Uterus (tissue), 4 donors: ENCODE measurements around the gene ZSCAN4. TPM values are rescaled to one million over a fixed set of nuclear protein-coding genes. Genes with fewer than 3 reads are reported as not detected.

Source experiments
- DNase-seq, 2 donors: peaks; one replicate each; pipeline ENCODE4 v3.0.0-alpha.2; 2019 to 2020
- H3K27ac ChIP-seq, 2 donors: fragments of 200-600 bp; sonication (generic); 1 replicate in 1 of 2; 2 replicates in 1 of 2; pipeline ENCODE4 v1.5.1; 2016 to 2018
- H3K27me3 ChIP-seq, 2 donors: fragments of 200-600 bp; sonication (generic); one replicate each; pipeline ENCODE4 v1.5.1; 2018 to 2019; ENCODE audit warnings: control low read depth in 1 of 2
- H3K36me3 ChIP-seq, 2 donors: fragments of 200-600 bp; sonication (generic); one replicate each; pipeline ENCODE4 v1.5.1; 2019; ENCODE audit warnings: control low read depth in 1 of 2
- H3K4me1 ChIP-seq, 2 donors: fragments of 200-600 bp; sonication (generic); one replicate each; pipeline ENCODE4 v1.5.1; 2018 to 2019; ENCODE audit warnings: control low read depth in 1 of 2
- H3K4me3 ChIP-seq, 2 donors: fragments of 200-600 bp; sonication (generic); 1 replicate in 1 of 2; 2 replicates in 1 of 2; pipeline ENCODE4 v1.5.1; 2018 to 2019; ENCODE audit warnings: mild to moderate bottlenecking in 1 of 2
- H3K9me3 ChIP-seq, 2 donors: fragments of 200-600 bp; sonication (generic); one replicate each; pipeline ENCODE4 v1.5.1; 2019; ENCODE audit warnings: control low read depth in 1 of 2
- CTCF ChIP-seq, 4 experiments: fragments of 200-600 bp in 2 of 4; fragments of 450-650 bp in 2 of 4; sonication (generic) in 2 of 4; IDR thresholded peaks; one replicate each; pipeline ENCODE4 v1.5.1; 2016 to 2019; ENCODE audit warnings: antibody characterized with exemption in 4 of 4, mild to moderate bottlenecking in 2 of 4, moderate library complexity in 1 of 4
- POLR2A ChIP-seq, 2 donors: fragments of 450-650 bp; IDR thresholded peaks; one replicate each; pipeline ENCODE4 v1.6.1; 2016; ENCODE audit warnings: antibody characterized with exemption in 2 of 2, mild to moderate bottlenecking in 1 of 2, moderate library complexity in 1 of 2
- intact Hi-C: fragments of 100-400 bp; cut with DNase I; formaldehyde crosslinking; loops from one replicate; pipeline ENCODE4 v1.15.1; 2023; ENCODE audit warnings: low total_unique reads
- total RNA-seq, 4 donors: library from RNA; depleted of rRNA in 3 of 4; stranded (reverse); fragments of >200 nt in 3 of 4; gene quantifications; one replicate each; pipeline versions ENCODE4 v1.1.0 to v1.2.4, GENCODE V29; 2014 to 2023
- donor health status: DM: yes; HTN: yes; CAD: no.

The ZSCAN4 gene, protein sequence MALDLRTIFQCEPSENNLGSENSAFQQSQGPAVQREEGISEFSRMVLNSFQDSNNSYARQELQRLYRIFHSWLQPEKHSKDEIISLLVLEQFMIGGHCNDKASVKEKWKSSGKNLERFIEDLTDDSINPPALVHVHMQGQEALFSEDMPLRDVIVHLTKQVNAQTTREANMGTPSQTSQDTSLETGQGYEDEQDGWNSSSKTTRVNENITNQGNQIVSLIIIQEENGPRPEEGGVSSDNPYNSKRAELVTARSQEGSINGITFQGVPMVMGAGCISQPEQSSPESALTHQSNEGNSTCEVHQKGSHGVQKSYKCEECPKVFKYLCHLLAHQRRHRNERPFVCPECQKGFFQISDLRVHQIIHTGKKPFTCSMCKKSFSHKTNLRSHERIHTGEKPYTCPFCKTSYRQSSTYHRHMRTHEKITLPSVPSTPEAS
- total RNA-seq = not detected

- no peaks in the 10 kb centered on the region for H3K4me1 ChIP-seq
- no peak within 1 kb of the TSS for H3K27ac ChIP-seq
- no peaks in the 10 kb centered on the region for H3K27me3 ChIP-seq
- H3K36me3 ChIP-seq = no peaks in the 10 kb centered on the region
- H3K4me3 ChIP-seq = no peak within 1 kb of the TSS
- H3K9me3 ChIP-seq = no peaks in the 10 kb centered on the region
- no peak for DNase-seq
- TF ChIP-seq CTCF (IDR thresholded peaks at IDR 0.05) = no peak
- TF ChIP-seq POLR2A (IDR thresholded peaks at IDR 0.05) = no peak
- intact Hi-C loops = no loop called here
Observed at GRCh38 chr19:57668635-57669034, at the start of gene ZSCAN4. TSS of gene ZSCAN4 (plus strand) at chr19:57668935. CDS start at chr19:57676146, 7,211 bp downstream.

DNA sequence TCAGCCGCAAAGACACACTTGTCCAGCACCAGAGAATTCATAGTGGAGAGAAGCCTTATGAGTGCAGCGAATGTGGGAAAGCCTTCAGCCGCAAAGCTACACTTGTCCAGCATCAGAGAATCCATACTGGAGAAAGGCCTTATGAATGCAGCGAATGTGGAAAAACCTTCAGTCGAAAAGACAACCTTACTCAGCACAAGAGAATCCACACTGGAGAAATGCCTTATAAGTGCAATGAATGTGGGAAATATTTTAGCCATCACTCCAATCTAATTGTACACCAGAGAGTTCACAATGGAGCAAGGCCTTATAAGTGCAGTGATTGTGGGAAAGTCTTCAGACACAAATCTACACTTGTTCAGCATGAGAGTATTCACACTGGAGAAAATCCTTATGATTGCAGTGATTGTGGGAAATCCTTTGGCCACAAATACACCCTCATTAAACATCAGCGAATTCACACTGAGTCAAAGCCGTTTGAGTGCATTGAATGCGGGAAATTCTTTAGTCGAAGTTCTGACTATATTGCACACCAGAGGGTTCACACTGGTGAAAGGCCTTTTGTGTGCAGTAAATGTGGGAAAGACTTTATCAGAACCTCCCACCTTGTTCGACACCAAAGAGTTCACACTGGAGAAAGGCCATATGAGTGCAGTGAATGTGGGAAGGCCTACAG, 47.9 kb upstream of the ZSCAN4 start:
- Histone ChIP-seq H3K4me3 (no peak overlapping the region), H3K4me1 (no peaks in the 10 kb centered on the region), H3K27ac (no peak overlapping the region), H3K36me3 (no peaks in the 10 kb centered on the region), H3K9me3 (peaks cover 6 to 94% of the 10 kb centered on the region in 2 donors), H3K27me3 (no peaks in the 10 kb centered on the region)
- intact Hi-C loops = no loop called here
- no peak for DNase-seq
- TF ChIP-seq POLR2A (IDR thresholded peaks at IDR 0.05) (no peak), CTCF (IDR thresholded peaks at IDR 0.05) (no peak)

DNA sequence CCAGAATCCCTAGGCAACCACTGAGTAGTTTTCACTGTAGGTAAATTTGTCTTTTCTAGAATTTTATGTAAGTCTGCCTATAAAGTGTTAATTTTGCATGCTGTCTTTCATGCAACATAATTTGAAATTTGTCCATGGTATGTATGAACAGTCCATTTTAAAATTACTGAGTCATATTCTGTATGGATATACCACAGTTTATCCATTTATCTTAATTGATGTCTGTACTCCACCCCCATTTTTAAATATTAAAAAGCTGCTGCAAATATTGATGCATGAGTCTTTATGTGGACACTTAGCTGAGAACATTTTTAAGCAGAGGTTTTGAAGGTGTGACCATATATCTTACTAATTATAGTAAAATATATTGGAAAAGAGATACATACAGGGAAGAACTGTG, 45.6 kb upstream of the ZSCAN4 start:
- Histone ChIP-seq H3K4me1 (no peaks in the 10 kb centered on the region), H3K4me3 (no peak overlapping the region), H3K27ac (no peak overlapping the region), H3K9me3 (peaks cover 6 to 83% of the 10 kb centered on the region in 2 donors), H3K27me3 (no peaks in the 10 kb centered on the region), H3K36me3 (no peaks in the 10 kb centered on the region)
- intact Hi-C loops = no loop called here
- no peak for DNase-seq
- TF ChIP-seq POLR2A (IDR thresholded peaks at IDR 0.05) (no peak), CTCF (IDR thresholded peaks at IDR 0.05) (no peak)

- H3K36me3 ChIP-seq = peaks cover 0 to 3% of the 10 kb centered on the region in 2 donors
- peak within 1 kb of the TSS; percentile 76 to 82 for H3K27ac ChIP-seq
- peak within 1 kb of the TSS; percentile 80 to 97 for H3K4me3 ChIP-seq
- intact Hi-C loops = no loop called here
- TF ChIP-seq POLR2A (IDR thresholded peaks at IDR 0.05) = peak in 1 of 2 donors; percentile 20
- no peak for TF ChIP-seq CTCF (IDR thresholded peaks at IDR 0.05)
- H3K9me3 ChIP-seq = peaks cover 0 to 42% of the 10 kb centered on the region in 2 donors
- no peaks in the 10 kb centered on the region for H3K4me1 ChIP-seq
- DNase-seq = peak; percentile 88 to 91
- no peaks in the 10 kb centered on the region for H3K27me3 ChIP-seq
Observed at GRCh38 chr19:57632987-57633831, 35.5 kb upstream of the ZSCAN4 start, which contains the start of gene ZNF211. TSS of gene ZNF211 (plus strand) at chr19:57633168. CDS start at chr19:57633347, 179 bp downstream.
